H1 (cell line): Measurements from ENCODE around the gene FARS2. TPM values are rescaled to one million over a fixed set of nuclear protein-coding genes. Genes with fewer than 3 reads are reported as not detected.

Experiments used
- BCL11A ChIP-seq, 2 experiments: IDR thresholded peaks; one replicate each; pipeline ENCODE4 v1.6.1; 2011; ENCODE audit warnings: low read depth in 2 of 2, low read length in 2 of 2, mild to moderate bottlenecking in 2 of 2
- CEBPB ChIP-seq: IDR thresholded peaks from 2 replicates; pipeline ENCODE4 v1.6.1; 2012; ENCODE audit warnings: low read depth, low read length
- CHD1 ChIP-seq: IDR thresholded peaks from 2 replicates; pipeline ENCODE4 v1.6.1; 2012; ENCODE audit warnings: low read depth, low read length, improper control_type of control experiment
- CHD7 ChIP-seq: fragments of 300-600 bp; sonication (generic); IDR thresholded peaks from 2 replicates; pipeline ENCODE4 v1.7.1; 2012; ENCODE audit warnings: low read length, moderate library complexity, mild to moderate bottlenecking, inconsistent platforms; ENCODE audit not compliant: insufficient replicate concordance
- JUN ChIP-seq: IDR thresholded peaks from 2 replicates; pipeline ENCODE4 v1.6.1; 2011; ENCODE audit warnings: low read depth, mild to moderate bottlenecking, improper control_type of control experiment, low read length
- NANOG ChIP-seq: IDR thresholded peaks from 2 replicates; pipeline ENCODE4 v1.6.1; 2011; ENCODE audit warnings: low read length, low read depth, mild to moderate bottlenecking, inconsistent platforms; ENCODE audit not compliant: insufficient read depth, poor library complexity, severe bottlenecking
- NRF1 ChIP-seq: IDR thresholded peaks from 2 replicates; pipeline ENCODE4 v1.6.1; 2011; ENCODE audit warnings: mild to moderate bottlenecking, low read depth, low read length, improper control_type of control experiment
- RAD21 ChIP-seq, 2 experiments: IDR thresholded peaks in 1 of 2; conservative IDR thresholded peaks in 1 of 2; 2 replicates each; pipeline ENCODE4 v1.6.1; 2011; ENCODE audit warnings: low read depth in 2 of 2, low read length in 2 of 2, improper control_type of control experiment in 1 of 2, inconsistent platforms in 1 of 2, mild to moderate bottlenecking in 1 of 2, moderate library complexity in 1 of 2
- SAP30 ChIP-seq: fragments of 300-600 bp; sonication (generic); IDR thresholded peaks from 2 replicates; pipeline ENCODE4 v1.7.1; 2012; ENCODE audit warnings: low read length, moderate library complexity, mild to moderate bottlenecking, inconsistent platforms; ENCODE audit not compliant: insufficient read depth, insufficient replicate concordance
- TEAD4 ChIP-seq: IDR thresholded peaks from 2 replicates; pipeline ENCODE4 v1.6.1; 2012; ENCODE audit warnings: low read depth, low read length, inconsistent platforms, mixed read lengths
- polyA plus RNA-seq, 7 experiments: library from polyadenylated mRNA; depleted of rRNA in 3 of 7; stranded (reverse) in 5 of 7; unstranded in 2 of 7; fragments of >200 nt in 5 of 7; fragments of 200-250 nt in 2 of 7; gene quantifications; 1 replicate in 5 of 7; 2 replicates in 1 of 7; 4 replicates in 1 of 7; pipeline versions ENCODE4 v1.2.1 to v1.2.3, GENCODE V29; 2011 to 2013; ENCODE audit warnings: missing spikeins in 2 of 7, mixed read lengths in 2 of 7
- total RNA-seq: library from RNA; stranded (reverse); fragmentation: NEBNext Ultra II Directional; extraction: Animal tissue kit (Norgen Biotek cat#: 25700); gene quantifications from 2 replicates; pipeline ENCODE4 v1.2.1, GENCODE V29; 2021

FARS2 gene
- total and polyA plus RNA-seq, 2 of the 8 experiments (the other 6 are each of a cell fraction or from before 2014, with no cell fraction given): 11.7 to 14.4 TPM

- TF ChIP-seq CHD7 (no peak), RAD21 (IDR thresholded peaks at IDR 0.05 in 1 of 2, conservative IDR thresholded peaks at IDR 0.05 in 1 of 2; ENCODE audit: low read depth in 2 of 2, low read length in 2 of 2) (no peak), CEBPB (no peak), CHD1 (no peak), NANOG (no peak), TEAD4 (no peak), SAP30 (no peak), NRF1 (no peak), BCL11A (IDR thresholded peaks at IDR 0.05; ENCODE audit: low read depth in 2 of 2, low read length in 2 of 2) (no peak), JUN (no peak)
Observed at GRCh38 chr6:5333658-5334057, 72.3 kb downstream of the FARS2 start (continued).
